Stimulated activated CD4-positive, alpha-beta T cell treated with anti-CD3 and anti-CD28 coated beads, Interleukin-4, amount 100 ng/mL, for 4 hours (primary cell): ENCODE measurements around the gene TPPP2.
"Not testable (repeated sequence)": the region's sequence is repeated elsewhere in the genome, so short reads cannot be mapped to it uniquely, and the experiment has no call there.

ENCODE experiments used
- DNase-seq, 2 experiments: peaks; one replicate each; pipeline ENCODE4 v3.0.0-alpha.2; 2020

TPPP2 gene

GRCh38 chr14:21029917-21030316 lies at the start of gene TPPP2:
Gene TPPP2, plus strand, starts transcription at chr14:21030217. Its CDS starts 365 bp downstream, at chr14:21030582.
- no peak for DNase-seq

- DNase-seq = no peak
Observed at GRCh38 chr14:20980906-20981305, 49.1 kb upstream of the TPPP2 start.

- no peak for DNase-seq
Observed at GRCh38 chr14:20982646-20983369, 47.2 kb upstream of the TPPP2 start.

- DNase-seq = not testable (repeated sequence)
Observed at GRCh38 chr14:20985650-20986049, 44.4 kb upstream of the TPPP2 start.

GRCh38 chr14:20986811-20987210 lies 43.2 kb upstream of the TPPP2 start:
- DNase-seq = no peak

GRCh38 chr14:20988717-20989470 lies 41.1 kb upstream of the TPPP2 start:
- DNase-seq = no peak

- no peak for DNase-seq
Observed at GRCh38 chr14:20989471-20989786, 40.6 kb upstream of the TPPP2 start.

GRCh38 chr14:20989787-20990600 lies 40.0 kb upstream of the TPPP2 start, which contains the start of gene METTL17:
Gene METTL17, plus strand, starts transcription at chr14:20989980. Its CDS starts 23 bp downstream, at chr14:20990003.
- peak; percentile 77 to 79 for DNase-seq

- no peak for DNase-seq
Observed at GRCh38 chr14:20996521-20996920, 33.5 kb upstream of the TPPP2 start.

- no peak for DNase-seq
Observed at GRCh38 chr14:20997115-20997514, 32.9 kb upstream of the TPPP2 start.

GRCh38 chr14:20997564-20997963 lies 32.5 kb upstream of the TPPP2 start:
- no peak for DNase-seq

- no peak for DNase-seq
Observed at GRCh38 chr14:20998139-20998538, 31.9 kb upstream of the TPPP2 start.

GRCh38 chr14:20998674-20999366 lies 31.2 kb upstream of the TPPP2 start, which contains the start of gene SLC39A2:
Gene SLC39A2, plus strand, starts transcription at chr14:20999293. Its CDS starts 154 bp downstream, at chr14:20999447.
- DNase-seq = no peak

GRCh38 chr14:20999591-20999990 lies 30.4 kb upstream of the TPPP2 start:
- no peak for DNase-seq

GRCh38 chr14:21001218-21001617 lies 28.8 kb upstream of the TPPP2 start:
- DNase-seq = no peak

GRCh38 chr14:21003788-21004346 lies 26.1 kb upstream of the TPPP2 start:
- DNase-seq = no peak

GRCh38 chr14:21009721-21010120 lies 20.3 kb upstream of the TPPP2 start:
- not testable (repeated sequence) for DNase-seq

GRCh38 chr14:21011136-21011535 lies 18.9 kb upstream of the TPPP2 start:
- DNase-seq = no peak

GRCh38 chr14:21014761-21015190 lies 15.2 kb upstream of the TPPP2 start:
- peak; percentile 66 to 76 for DNase-seq

- no peak for DNase-seq
Observed at GRCh38 chr14:21015312-21015711, 14.7 kb upstream of the TPPP2 start.

GRCh38 chr14:21016413-21017190 lies 13.4 kb upstream of the TPPP2 start:
- no peak for DNase-seq
